Measurements from ENCODE around the gene DIP2A. TPM values are rescaled to one million over a fixed set of nuclear protein-coding genes. Genes with fewer than 3 reads are reported as not detected.

Gene DIP2A
- total and polyA plus RNA-seq, 2 donors = 11.9 to 53.1 TPM

DNA sequence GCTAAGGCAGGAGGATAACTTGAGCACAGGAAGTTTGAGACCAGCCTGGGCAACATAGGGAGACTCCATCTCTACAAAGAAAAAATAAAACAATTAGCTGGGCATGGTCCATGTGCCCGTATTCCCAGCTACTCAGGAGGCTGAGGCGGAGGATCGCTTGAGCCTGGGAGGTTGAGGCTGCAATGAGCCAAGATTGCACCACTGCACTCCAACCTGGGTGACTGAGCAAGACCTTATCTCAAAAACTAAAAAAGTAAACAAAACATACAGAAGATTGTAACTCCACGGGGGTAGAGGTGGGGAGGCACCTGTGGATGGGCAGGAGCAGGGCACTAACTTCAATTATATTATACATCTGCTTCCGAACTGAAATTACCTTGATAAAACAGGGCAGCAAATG lies 141.6 kb downstream of the DIP2A start:
- H3K4me3 ChIP-seq (ENCODE audit: low read length in 2 of 2) = no peak overlapping the region
- H3K9me3 ChIP-seq (ENCODE audit: control insufficient read depth in 2 of 2, insufficient read depth in 1 of 2, low read length in 1 of 2) = peaks cover 0 to 5% of the 10 kb centered on the region in 2 donors
- no peak for DNase-seq (ENCODE audit: low read depth in 6 of 9, low spot score in 9 of 9)
- no peaks in the 10 kb centered on the region for H3K36me3 ChIP-seq (ENCODE audit: control insufficient read depth in 2 of 2, insufficient read depth in 2 of 2, low read length in 1 of 2)
- WGBS = 85% methylated on average over 5 of the region's 5 CpGs
- peaks cover 5 to 18% of the 10 kb centered on the region in 2 donors for H3K4me1 ChIP-seq (ENCODE audit: control insufficient read depth in 2 of 2, insufficient read depth in 2 of 2, low read length in 2 of 2)
- H3K27me3 ChIP-seq (ENCODE audit: control insufficient read depth in 2 of 2, insufficient read depth in 1 of 2, low read length in 1 of 2) = no peaks in the 10 kb centered on the region
- no peak overlapping the region for H3K27ac ChIP-seq (ENCODE audit: low read depth in 1 of 2, low read length in 1 of 2)

DNA sequence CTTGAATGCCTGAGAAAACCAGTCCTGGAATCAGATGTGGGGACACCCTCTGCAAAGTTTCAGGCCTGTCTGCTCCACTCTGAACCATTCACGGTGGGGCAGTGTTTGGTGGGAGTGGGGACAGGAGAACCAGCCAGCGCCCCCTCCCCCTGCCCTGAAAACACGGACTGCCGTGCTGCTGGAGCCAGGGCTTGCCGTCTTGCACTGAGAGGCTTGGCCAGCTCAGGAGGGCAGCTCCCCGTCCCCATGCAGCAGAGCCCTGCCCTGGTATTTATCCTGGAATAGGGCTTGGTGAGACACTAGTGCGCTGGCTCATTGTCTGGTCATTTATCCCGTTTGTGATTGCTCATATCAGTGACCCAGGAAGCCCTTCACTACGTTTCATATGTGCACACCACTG lies 142.3 kb downstream of the DIP2A start:
- Histone ChIP-seq H3K27me3 (ENCODE audit: control insufficient read depth in 2 of 2, insufficient read depth in 1 of 2, low read length in 1 of 2) (no peaks in the 10 kb centered on the region), H3K9me3 (ENCODE audit: control insufficient read depth in 2 of 2, insufficient read depth in 1 of 2, low read length in 1 of 2) (peaks cover 0 to 6% of the 10 kb centered on the region in 2 donors), H3K36me3 (ENCODE audit: control insufficient read depth in 2 of 2, insufficient read depth in 2 of 2, low read length in 1 of 2) (no peaks in the 10 kb centered on the region), H3K4me1 (ENCODE audit: control insufficient read depth in 2 of 2, insufficient read depth in 2 of 2, low read length in 2 of 2) (peaks cover 11 to 24% of the 10 kb centered on the region in 2 donors), H3K4me3 (ENCODE audit: low read length in 2 of 2) (no peak overlapping the region), H3K27ac (ENCODE audit: low read depth in 1 of 2, low read length in 1 of 2) (no peak overlapping the region)
- DNase-seq (ENCODE audit: low read depth in 6 of 9, low spot score in 9 of 9) = no peak
- WGBS = 86% methylated on average over 9 of the region's 9 CpGs

DNA sequence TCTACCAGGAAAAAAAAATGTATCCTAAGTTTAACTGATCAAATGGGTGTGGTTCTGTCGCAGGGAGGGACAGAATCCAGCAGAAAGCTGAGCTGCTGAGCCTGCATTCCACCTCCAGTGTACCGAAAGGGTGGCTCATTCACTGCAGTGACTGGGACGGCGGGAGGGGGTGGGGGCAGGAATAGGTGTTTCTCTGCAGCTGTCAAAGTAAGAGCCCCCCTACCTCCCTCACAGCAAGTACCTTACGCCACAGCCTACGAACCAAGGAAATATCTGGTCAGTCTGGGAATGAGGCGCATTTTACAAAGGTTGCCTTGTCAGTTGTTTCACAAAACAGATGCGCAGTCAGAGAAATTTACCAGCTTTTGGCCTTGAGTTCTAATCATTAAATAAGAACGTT lies 144.5 kb downstream of the DIP2A start:
- Histone ChIP-seq H3K36me3 (ENCODE audit: control insufficient read depth in 2 of 2, insufficient read depth in 2 of 2, low read length in 1 of 2) (no peaks in the 10 kb centered on the region), H3K4me1 (ENCODE audit: control insufficient read depth in 2 of 2, insufficient read depth in 2 of 2, low read length in 2 of 2) (peaks cover 16 to 32% of the 10 kb centered on the region in 2 donors), H3K27me3 (ENCODE audit: control insufficient read depth in 2 of 2, insufficient read depth in 1 of 2, low read length in 1 of 2) (no peaks in the 10 kb centered on the region), H3K4me3 (ENCODE audit: low read length in 2 of 2) (no peak overlapping the region), H3K9me3 (ENCODE audit: control insufficient read depth in 2 of 2, insufficient read depth in 1 of 2, low read length in 1 of 2) (peaks cover 0 to 6% of the 10 kb centered on the region in 2 donors), H3K27ac (ENCODE audit: low read depth in 1 of 2, low read length in 1 of 2) (no peak overlapping the region)
- DNase-seq (ENCODE audit: low read depth in 6 of 9, low spot score in 9 of 9) = no peak
- 77% methylated on average over 9 of the region's 9 CpGs for WGBS

DNA sequence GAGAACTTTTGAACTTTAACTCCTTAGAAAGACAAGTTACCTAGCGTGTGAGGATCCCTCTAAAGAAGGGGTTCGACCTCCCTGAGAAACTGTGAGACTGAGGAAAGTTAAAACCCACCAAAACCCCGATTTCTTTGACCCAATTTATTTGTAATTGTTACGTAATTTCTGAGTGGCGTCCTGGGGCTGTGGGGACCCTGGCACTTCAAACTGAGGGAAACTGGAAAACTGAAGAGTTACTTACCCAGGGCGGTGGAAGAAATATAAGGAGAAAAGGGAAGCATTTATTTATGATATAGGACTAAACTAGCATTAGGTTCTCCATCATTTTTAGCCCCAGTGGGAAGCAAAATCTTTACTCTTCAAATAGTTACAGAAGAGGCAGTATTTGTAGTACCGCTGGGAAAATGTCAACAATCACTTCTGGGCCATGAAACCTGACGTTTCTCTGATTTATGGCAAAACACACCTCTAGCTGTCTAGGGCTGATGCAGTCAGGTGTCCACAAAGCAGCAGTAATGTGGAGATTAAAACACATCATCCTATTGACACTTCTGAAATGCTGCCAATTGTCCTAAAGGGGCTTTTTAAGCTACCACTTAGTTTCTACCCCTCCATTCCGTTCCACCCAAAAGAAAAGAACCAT lies 145.8 kb downstream of the DIP2A start:
- DNase-seq (ENCODE audit: low read depth in 6 of 9, low spot score in 9 of 9) = no peak

DNA sequence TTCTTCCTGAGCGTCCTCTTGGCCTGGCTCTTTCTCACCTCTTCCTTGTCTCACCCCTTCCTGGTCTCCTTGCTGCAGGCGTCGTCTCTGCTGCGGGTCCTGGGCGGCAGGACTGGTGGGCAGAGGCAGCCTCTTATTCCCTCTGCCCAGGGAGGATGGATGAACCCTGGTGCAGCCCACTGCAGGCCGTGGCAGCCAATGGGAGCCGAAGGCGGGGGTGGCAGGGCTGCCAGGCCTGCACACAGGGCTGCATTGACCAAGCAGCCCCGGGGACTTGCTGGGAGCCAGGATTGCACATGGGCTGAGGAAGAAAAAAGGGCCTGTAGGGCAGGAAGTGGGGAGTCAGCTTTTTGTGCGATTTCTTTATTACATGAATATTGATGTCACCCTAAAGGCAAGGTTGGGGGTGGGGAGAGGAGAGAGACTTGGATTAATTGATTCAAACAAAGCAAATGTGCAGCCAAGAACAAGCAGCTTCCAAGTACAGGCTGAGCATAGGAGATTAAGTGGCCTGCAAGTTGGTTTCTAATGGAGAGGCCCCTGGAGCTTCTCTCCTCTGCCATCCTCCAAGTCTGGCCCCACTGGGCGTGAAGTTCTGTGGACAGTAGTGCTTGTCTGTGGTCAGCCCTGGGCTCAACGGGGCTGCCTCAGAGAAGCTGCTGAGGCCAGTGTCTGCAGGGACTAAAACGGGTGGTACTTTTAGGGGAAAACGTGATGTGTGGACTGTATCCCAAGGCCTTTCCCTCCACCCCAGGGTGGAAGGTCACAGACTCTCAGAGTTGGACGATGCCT lies 146.5 kb downstream of the DIP2A start, which contains the start of gene S100B:
Gene S100B (minus strand): TSS at position 108 of the 792 bp plus-strand sequence. CDS start 2,667 bp downstream, outside the sequence.
- peaks cover 16 to 24% of the 10 kb centered on the region in 2 donors for H3K4me1 ChIP-seq (ENCODE audit: control insufficient read depth in 2 of 2, insufficient read depth in 2 of 2, low read length in 2 of 2)
- H3K27me3 ChIP-seq (ENCODE audit: control insufficient read depth in 2 of 2, insufficient read depth in 1 of 2, low read length in 1 of 2) = no peaks in the 10 kb centered on the region
- DNase-seq (ENCODE audit: low read depth in 6 of 9, low spot score in 9 of 9) = peak in 1 of 9 donors; percentile 27
- H3K27ac ChIP-seq (ENCODE audit: low read depth in 1 of 2, low read length in 1 of 2) = peak within 1 kb of the TSS; percentile 25 to 50
- H3K9me3 ChIP-seq (ENCODE audit: control insufficient read depth in 2 of 2, insufficient read depth in 1 of 2, low read length in 1 of 2) = peaks cover 0 to 9% of the 10 kb centered on the region in 2 donors
- WGBS = 79% methylated on average over 15 of the region's 15 CpGs
- no peaks in the 10 kb centered on the region for H3K36me3 ChIP-seq (ENCODE audit: control insufficient read depth in 2 of 2, insufficient read depth in 2 of 2, low read length in 1 of 2)
- H3K4me3 ChIP-seq (ENCODE audit: low read length in 2 of 2) = no peak within 1 kb of the TSS

More for the DNA sequence above, 145.8 kb downstream of the DIP2A start:
- no peak overlapping the region for H3K27ac ChIP-seq (ENCODE audit: low read depth in 1 of 2, low read length in 1 of 2)
- H3K9me3 ChIP-seq (ENCODE audit: control insufficient read depth in 2 of 2, insufficient read depth in 1 of 2, low read length in 1 of 2) = peaks cover 0 to 6% of the 10 kb centered on the region in 2 donors
- H3K4me3 ChIP-seq (ENCODE audit: low read length in 2 of 2) = no peak overlapping the region
- no peaks in the 10 kb centered on the region for H3K27me3 ChIP-seq (ENCODE audit: control insufficient read depth in 2 of 2, insufficient read depth in 1 of 2, low read length in 1 of 2)
- peaks cover 16 to 24% of the 10 kb centered on the region in 2 donors for H3K4me1 ChIP-seq (ENCODE audit: control insufficient read depth in 2 of 2, insufficient read depth in 2 of 2, low read length in 2 of 2)
- H3K36me3 ChIP-seq (ENCODE audit: control insufficient read depth in 2 of 2, insufficient read depth in 2 of 2, low read length in 1 of 2) = no peaks in the 10 kb centered on the region
- WGBS = 96% methylated on average over 9 of the region's 9 CpGs

DNA sequence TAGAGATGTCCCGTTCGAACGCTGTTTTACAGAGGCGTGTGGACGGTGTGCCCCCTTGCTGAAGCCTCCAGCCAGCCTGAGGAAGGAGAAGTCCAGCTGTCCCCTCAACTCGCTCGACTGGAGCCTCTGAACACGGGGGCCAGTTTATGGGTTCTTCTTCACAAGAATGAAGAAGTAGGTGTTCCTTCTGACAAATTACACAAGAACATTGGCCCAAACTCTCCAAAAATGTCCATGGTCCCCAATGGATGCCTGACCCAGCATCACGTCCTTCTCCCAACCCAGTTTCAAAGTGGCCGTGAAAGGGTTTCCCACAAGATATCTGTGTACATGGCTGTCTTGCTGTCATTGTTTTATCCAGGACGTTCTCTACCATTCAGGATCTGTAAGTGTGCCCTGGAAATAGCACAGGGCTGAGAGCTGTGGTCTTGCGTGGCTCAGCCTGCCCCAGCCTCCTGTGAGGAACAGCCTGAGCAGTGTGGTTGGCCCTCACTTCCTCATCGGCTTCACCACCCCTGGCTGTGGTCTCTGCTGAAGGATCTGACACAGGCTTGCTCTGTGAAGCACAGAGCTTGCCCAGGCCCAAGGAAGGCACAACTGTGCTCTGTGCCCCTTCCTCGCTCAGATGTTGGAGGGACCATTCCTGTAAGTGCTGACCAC lies 147.2 kb downstream of the DIP2A start:
- Histone ChIP-seq H3K9me3 (ENCODE audit: control insufficient read depth in 2 of 2, insufficient read depth in 1 of 2, low read length in 1 of 2) (peaks cover 2 to 15% of the 10 kb centered on the region in 2 donors), H3K27ac (ENCODE audit: low read depth in 1 of 2, low read length in 1 of 2) (peak overlapping the region; percentile 33 to 51), H3K4me3 (ENCODE audit: low read length in 2 of 2) (no peak overlapping the region), H3K36me3 (ENCODE audit: control insufficient read depth in 2 of 2, insufficient read depth in 2 of 2, low read length in 1 of 2) (no peaks in the 10 kb centered on the region), H3K4me1 (ENCODE audit: control insufficient read depth in 2 of 2, insufficient read depth in 2 of 2, low read length in 2 of 2) (peaks cover 16 to 24% of the 10 kb centered on the region in 2 donors), H3K27me3 (ENCODE audit: control insufficient read depth in 2 of 2, insufficient read depth in 1 of 2, low read length in 1 of 2) (no peaks in the 10 kb centered on the region)
- 57% methylated on average over 14 of the region's 14 CpGs for WGBS
- DNase-seq (ENCODE audit: low read depth in 6 of 9, low spot score in 9 of 9) = peak in 5 of 9 donors; percentile 29 to 64 (median 38)

DNA sequence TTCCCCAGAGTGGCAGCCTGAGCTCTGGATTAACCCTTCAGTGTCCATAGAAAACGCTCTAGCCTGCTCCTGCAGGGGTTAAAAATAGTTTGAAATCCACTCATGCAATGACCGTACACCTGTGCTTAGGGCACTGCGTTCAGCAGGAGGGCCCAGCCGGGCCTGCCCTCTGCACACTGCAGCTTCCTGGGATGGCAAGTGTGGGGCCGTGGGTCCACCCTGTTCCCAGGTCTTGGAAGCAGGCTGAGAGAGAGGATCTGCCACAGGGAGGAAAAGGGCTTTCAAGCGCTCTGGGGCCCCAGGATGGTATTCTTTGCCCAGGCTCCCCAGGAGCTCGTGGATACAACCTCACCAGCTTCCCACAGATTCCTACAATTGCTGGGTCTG lies 147.7 kb downstream of the DIP2A start:
- DNase-seq (ENCODE audit: low read depth in 6 of 9, low spot score in 9 of 9) = no peak
- no peaks in the 10 kb centered on the region for H3K27me3 ChIP-seq (ENCODE audit: control insufficient read depth in 2 of 2, insufficient read depth in 1 of 2, low read length in 1 of 2)
- no peaks in the 10 kb centered on the region for H3K36me3 ChIP-seq (ENCODE audit: control insufficient read depth in 2 of 2, insufficient read depth in 2 of 2, low read length in 1 of 2)
- H3K27ac ChIP-seq (ENCODE audit: low read depth in 1 of 2, low read length in 1 of 2) = peak overlapping the region; percentile 51 to 58
- peaks cover 2 to 15% of the 10 kb centered on the region in 2 donors for H3K9me3 ChIP-seq (ENCODE audit: control insufficient read depth in 2 of 2, insufficient read depth in 1 of 2, low read length in 1 of 2)
- WGBS = 42% methylated on average over 7 of the region's 7 CpGs
- peaks cover 16 to 24% of the 10 kb centered on the region in 2 donors for H3K4me1 ChIP-seq (ENCODE audit: control insufficient read depth in 2 of 2, insufficient read depth in 2 of 2, low read length in 2 of 2)
- H3K4me3 ChIP-seq (ENCODE audit: low read length in 2 of 2) = no peak overlapping the region

DNA sequence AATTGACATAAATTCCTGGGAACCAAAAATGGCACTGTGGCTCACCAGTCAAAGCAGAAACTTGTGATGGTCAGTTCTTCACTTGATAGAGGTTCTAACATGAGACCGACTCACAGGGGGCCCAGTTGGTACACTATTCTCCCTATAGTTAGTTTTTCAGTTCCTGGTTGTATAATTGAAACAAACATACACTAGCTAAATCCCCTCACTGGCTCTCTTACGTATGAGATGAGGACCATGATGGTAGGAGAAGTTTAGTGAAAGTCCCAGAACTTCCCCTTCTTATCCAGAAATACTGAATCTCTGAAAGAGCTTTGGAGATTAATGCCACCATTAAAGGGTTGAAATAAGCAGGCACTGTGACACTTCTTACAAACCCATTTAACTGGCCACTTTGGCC lies 148.9 kb downstream of the DIP2A start:
- Histone ChIP-seq H3K9me3 (ENCODE audit: control insufficient read depth in 2 of 2, insufficient read depth in 1 of 2, low read length in 1 of 2) (peaks cover 2 to 15% of the 10 kb centered on the region in 2 donors), H3K27ac (ENCODE audit: low read depth in 1 of 2, low read length in 1 of 2) (no peak overlapping the region), H3K27me3 (ENCODE audit: control insufficient read depth in 2 of 2, insufficient read depth in 1 of 2, low read length in 1 of 2) (no peaks in the 10 kb centered on the region), H3K4me3 (ENCODE audit: low read length in 2 of 2) (no peak overlapping the region), H3K36me3 (ENCODE audit: control insufficient read depth in 2 of 2, insufficient read depth in 2 of 2, low read length in 1 of 2) (no peaks in the 10 kb centered on the region), H3K4me1 (ENCODE audit: control insufficient read depth in 2 of 2, insufficient read depth in 2 of 2, low read length in 2 of 2) (peaks cover 16 to 24% of the 10 kb centered on the region in 2 donors)
- WGBS = 95% methylated on average over 2 of the region's 2 CpGs
- DNase-seq (ENCODE audit: low read depth in 6 of 9, low spot score in 9 of 9) = no peak
